NB4 (cell line): ENCODE data around the gene TRIM42.

ENCODE experiments used
- DNase-seq: peaks from one replicate; pipeline ENCODE4 v3.0.0; 2010; ENCODE audit warnings: low read depth
- H3K4me3 ChIP-seq: one replicate; pipeline ENCODE4 v1.5.1; 2011; ENCODE audit warnings: mild to moderate bottlenecking, low read depth, low read length, moderate library complexity
- CTCF ChIP-seq: IDR thresholded peaks from one replicate; pipeline ENCODE4 v1.5.1; 2012; ENCODE audit warnings: low read depth, low read length
- MAX ChIP-seq: IDR thresholded peaks from 2 replicates; pipeline ENCODE4 v1.6.1; 2011; ENCODE audit warnings: low read depth, low read length
- MYC ChIP-seq: IDR thresholded peaks from 2 replicates; pipeline ENCODE4 v1.6.1; 2011; ENCODE audit warnings: low read depth, low read length
- POLR2A ChIP-seq: IDR thresholded peaks from 2 replicates; pipeline ENCODE4 v1.6.1; 2011; ENCODE audit warnings: mild to moderate bottlenecking; ENCODE audit not compliant: insufficient read length; ENCODE audit errors: extremely low read depth

Gene TRIM42

GRCh38 chr3:140677764-140678163 lies at the start of gene TRIM42:
TRIM42 (plus strand) TSS chr3:140678064; CDS start chr3:140678230, 166 bp downstream.
- TF ChIP-seq MAX (no peak), MYC (no peak), CTCF (no peak), POLR2A (no peak)
- H3K4me3 ChIP-seq, result no peak within 1 kb of the TSS
- no peak for DNase-seq

GRCh38 chr3:140628606-140629005 lies 49.3 kb upstream of the TRIM42 start:
- DNase-seq, result no peak
- TF ChIP-seq MAX (no peak), CTCF (no peak), POLR2A (no peak), MYC (no peak)
- H3K4me3 ChIP-seq, result no peak overlapping the region

- no peak overlapping the region for H3K4me3 ChIP-seq
- no peak for TF ChIP-seq MYC
- TF ChIP-seq POLR2A, result no peak
- TF ChIP-seq MAX, result no peak
- no peak for TF ChIP-seq CTCF
- no peak for DNase-seq
Measured at GRCh38 chr3:140629357-140630137, 48.3 kb upstream of the TRIM42 start.

GRCh38 chr3:140630366-140630765 lies 47.5 kb upstream of the TRIM42 start:
- TF ChIP-seq MYC (no peak), POLR2A (no peak), MAX (no peak), CTCF (no peak)
- no peak overlapping the region for H3K4me3 ChIP-seq
- no peak for DNase-seq

- no peak for DNase-seq
- no peak for TF ChIP-seq MYC
- no peak for TF ChIP-seq CTCF
- TF ChIP-seq POLR2A, result no peak
- TF ChIP-seq MAX, result no peak
- H3K4me3 ChIP-seq, result no peak overlapping the region
Measured at GRCh38 chr3:140630866-140631265, 47.0 kb upstream of the TRIM42 start.

- TF ChIP-seq CTCF, result no peak
- TF ChIP-seq MAX, result no peak
- no peak for TF ChIP-seq MYC
- no peak for TF ChIP-seq POLR2A
- no peak overlapping the region for H3K4me3 ChIP-seq
- no peak for DNase-seq
Measured at GRCh38 chr3:140635276-140635675, 42.6 kb upstream of the TRIM42 start.
